Upper lobe of right lung (tissue), 1 donor: ENCODE measurements around the gene LARGE1. TPM values are rescaled to one million over a fixed set of nuclear protein-coding genes. Genes with fewer than 3 reads are reported as not detected.

Source experiments
- ATAC-seq: fragments of 200-7000 bp; cut with Tn5 transposase; one replicate; pipeline ENCODE4 v1.9.1; 2020; ENCODE audit warnings: mild to moderate bottlenecking, moderate library complexity
- DNase-seq: peaks from one replicate; pipeline ENCODE4 v3.0.0-alpha.2; 2020
- H3K27ac ChIP-seq: fragments of 200-600 bp; one replicate; pipeline ENCODE4 v1.8.0; 2022
- H3K27me3 ChIP-seq: fragments of 200-600 bp; one replicate; pipeline ENCODE4 v1.8.0; 2022; ENCODE audit warnings: mild to moderate bottlenecking
- H3K36me3 ChIP-seq: fragments of 200-600 bp; one replicate; pipeline ENCODE4 v1.8.0; 2022
- H3K4me1 ChIP-seq: fragments of 200-600 bp; one replicate; pipeline ENCODE4 v1.8.0; 2022
- H3K4me3 ChIP-seq: fragments of 200-600 bp; one replicate; pipeline ENCODE4 v1.8.0; 2022; ENCODE audit warnings: mild to moderate bottlenecking
- H3K9me3 ChIP-seq: fragments of 200-600 bp; one replicate; pipeline ENCODE4 v1.8.0; 2022
- CTCF ChIP-seq: fragments of 200-600 bp; IDR thresholded peaks from one replicate; pipeline ENCODE4 v1.8.0; 2022; ENCODE audit warnings: antibody characterized with exemption
- intact Hi-C: fragments of 100-400 bp; cut with DNase I; formaldehyde crosslinking; loops from one replicate; pipeline ENCODE4 v1.11.0; 2022
- total RNA-seq: library from RNA; stranded (reverse); fragmentation: NEBNext Ultra II Directional; extraction: Animal tissue kit (Norgen Biotek cat#: 25700); gene quantifications from one replicate; pipeline ENCODE4 v1.2.1, GENCODE V29; 2021
- donor health status: DM: no; HTN: yes; CAD: no; lungs with severe emphysema.

LARGE1 gene
- total RNA-seq, 1 donor from 2014 or later, result 33.5 TPM

- no peak for TF ChIP-seq CTCF
- Histone ChIP-seq H3K36me3 (no peaks in the 10 kb centered on the region), H3K4me1 (no peaks in the 10 kb centered on the region), H3K9me3 (no peaks in the 10 kb centered on the region), H3K27me3 (no peaks in the 10 kb centered on the region), H3K27ac (no peak overlapping the region), H3K4me3 (no peak overlapping the region)
- intact Hi-C loops, result no loop called here
- DNase-seq (no peak), ATAC-seq (no peak)
Observed at GRCh38 chr22:33553493-33553892, 366.8 kb downstream of the LARGE1 start.

- H3K4me3 ChIP-seq, result no peak overlapping the region
- no peak overlapping the region for H3K27ac ChIP-seq
- H3K9me3 ChIP-seq, result no peaks in the 10 kb centered on the region
- no peak for DNase-seq
- no peaks in the 10 kb centered on the region for H3K27me3 ChIP-seq
- H3K4me1 ChIP-seq, result peaks cover 20% of the 10 kb centered on the region
- TF ChIP-seq CTCF, result no peak
- no peak for ATAC-seq
- no peaks in the 10 kb centered on the region for H3K36me3 ChIP-seq
- intact Hi-C loops, result no loop called here
Observed at GRCh38 chr22:33544707-33545106, 375.6 kb downstream of the LARGE1 start.

- intact Hi-C loops, result no loop called here
- Histone ChIP-seq H3K4me1 (peaks cover 26% of the 10 kb centered on the region), H3K36me3 (no peaks in the 10 kb centered on the region), H3K4me3 (no peak overlapping the region), H3K9me3 (no peaks in the 10 kb centered on the region), H3K27me3 (no peaks in the 10 kb centered on the region), H3K27ac (no peak overlapping the region)
- DNase-seq (no peak), ATAC-seq (no peak)
- TF ChIP-seq CTCF, result no peak
Observed at GRCh38 chr22:33542722-33543121, 377.6 kb downstream of the LARGE1 start.

- ATAC-seq, result no peak
- intact Hi-C loops, result no loop called here
- Histone ChIP-seq H3K27me3 (no peaks in the 10 kb centered on the region), H3K36me3 (no peaks in the 10 kb centered on the region), H3K4me1 (peaks cover 26% of the 10 kb centered on the region), H3K9me3 (no peaks in the 10 kb centered on the region), H3K4me3 (no peak overlapping the region), H3K27ac (no peak overlapping the region)
- no peak for DNase-seq
- no peak for TF ChIP-seq CTCF
Observed at GRCh38 chr22:33542153-33542552, 378.1 kb downstream of the LARGE1 start.

GRCh38 chr22:33539902-33540751 lies 380.1 kb downstream of the LARGE1 start:
- peak; percentile 77 for DNase-seq
- H3K9me3 ChIP-seq, result no peaks in the 10 kb centered on the region
- no peak overlapping the region for H3K4me3 ChIP-seq
- H3K36me3 ChIP-seq, result no peaks in the 10 kb centered on the region
- intact Hi-C loops, result no loop called here
- H3K4me1 ChIP-seq, result peaks cover 26% of the 10 kb centered on the region
- H3K27ac ChIP-seq, result peak overlapping the region; percentile 24
- ATAC-seq, result peak; percentile 84
- H3K27me3 ChIP-seq, result no peaks in the 10 kb centered on the region
- TF ChIP-seq CTCF, result no peak
